GM19397 (cell line): ENCODE measurements around the gene FOSL1.
A peak's percentile ranks its signal among the peaks of the same experiment; 100 is the strongest.

Experiments used
- ATAC-seq: cut with Tn5 transposase; IDR thresholded peaks from one replicate; pipeline ENCODE4 v1.9.1; 2021; ENCODE audit warnings: mild to moderate bottlenecking, moderate library complexity; ENCODE audit not compliant: unreplicated experiment

FOSL1 gene

GRCh38 chr11:65883058-65883761 is 17.0 kb downstream of the FOSL1 start:
- ATAC-seq = no peak

- no peak for ATAC-seq
Observed at GRCh38 chr11:65882120-65883057, 17.8 kb downstream of the FOSL1 start.

GRCh38 chr11:65880844-65881421 is 19.3 kb downstream of the FOSL1 start:
- no peak for ATAC-seq

- ATAC-seq = no peak
Observed at GRCh38 chr11:65880027-65880426, 20.2 kb downstream of the FOSL1 start.

- no peak for ATAC-seq
Observed at GRCh38 chr11:65879617-65880016, 20.6 kb downstream of the FOSL1 start, which contains the start of gene CTSW. TSS of gene CTSW (plus strand) at chr11:65879837. CDS start at chr11:65879855, 18 bp downstream.

- peak; percentile 85 for ATAC-seq
Observed at GRCh38 chr11:65873318-65874156, 26.7 kb downstream of the FOSL1 start.

GRCh38 chr11:65872586-65873317 is 27.4 kb downstream of the FOSL1 start, which contains the start of gene EFEMP2:
TSS of gene EFEMP2 (minus strand) at chr11:65872800. CDS start at chr11:65872354, 446 bp downstream.
- ATAC-seq = no peak

- no peak for ATAC-seq
Observed at GRCh38 chr11:65871811-65872548, 28.2 kb downstream of the FOSL1 start.

- no peak for ATAC-seq
Observed at GRCh38 chr11:65870706-65871681, 29.2 kb downstream of the FOSL1 start.

- ATAC-seq = no peak
Observed at GRCh38 chr11:65870307-65870658, 29.9 kb downstream of the FOSL1 start.

- no peak for ATAC-seq
Observed at GRCh38 chr11:65869643-65870306, 30.4 kb downstream of the FOSL1 start.

- ATAC-seq = no peak
Observed at GRCh38 chr11:65868907-65869306, 31.3 kb downstream of the FOSL1 start.

GRCh38 chr11:65868076-65868667 is 32.0 kb downstream of the FOSL1 start:
- no peak for ATAC-seq

GRCh38 chr11:65867284-65868071 is 32.7 kb downstream of the FOSL1 start:
- ATAC-seq = no peak

GRCh38 chr11:65866509-65867283 is 33.5 kb downstream of the FOSL1 start:
- ATAC-seq = no peak
